Smooth muscle cell (in vitro differentiated cells): Measurements from ENCODE around the gene PSMD13. TPM values are rescaled to one million over a fixed set of nuclear protein-coding genes. Genes with fewer than 3 reads are reported as not detected.

Source experiments
- DNase-seq: peaks from one replicate; lab custom pipeline; 2025; ENCODE audit not compliant: unreplicated experiment; lab: John Stamatoyannopoulos, UW
- H2AFZ ChIP-seq: fragments of 200-600 bp; sonication (generic); 2 replicates; pipeline ENCODE4 v1.6.0; 2016; ENCODE audit warnings: antibody characterized with exemption, low read depth, mild to moderate bottlenecking
- H3F3A ChIP-seq: fragments of 200-600 bp; sonication (generic); 2 replicates; pipeline ENCODE4 v1.6.0; 2017; ENCODE audit warnings: antibody characterized with exemption, low read depth
- H3K27ac ChIP-seq: fragments of 200-600 bp; sonication (generic); 2 replicates; pipeline ENCODE4 v1.5.1; 2016; ENCODE audit warnings: low read depth, mild to moderate bottlenecking
- H3K27me3 ChIP-seq: fragments of 200-600 bp; sonication (generic); 2 replicates; pipeline ENCODE4 v1.6.1; 2016; ENCODE audit warnings: low read depth, mild to moderate bottlenecking
- H3K36me3 ChIP-seq: fragments of 200-600 bp; sonication (generic); 2 replicates; pipeline ENCODE4 v1.5.1; 2016; ENCODE audit warnings: low read depth
- H3K4me1 ChIP-seq: fragments of 200-600 bp; sonication (generic); 2 replicates; pipeline ENCODE4 v1.5.1; 2016; ENCODE audit warnings: low read depth
- H3K4me2 ChIP-seq: fragments of 200-600 bp; sonication (generic); 2 replicates; pipeline ENCODE4 v1.6.0; 2016; ENCODE audit warnings: mild to moderate bottlenecking
- H3K4me3 ChIP-seq: fragments of 200-600 bp; sonication (generic); 2 replicates; pipeline ENCODE4 v1.5.1; 2016; ENCODE audit warnings: mild to moderate bottlenecking
- H3K79me2 ChIP-seq: fragments of 200-600 bp; sonication (generic); 2 replicates; pipeline ENCODE4 v1.6.0; 2016; ENCODE audit warnings: low read depth, mild to moderate bottlenecking
- H3K9ac ChIP-seq: fragments of 200-600 bp; sonication (generic); 2 replicates; pipeline ENCODE4 v1.6.0; 2016; ENCODE audit warnings: low read depth
- H3K9me3 ChIP-seq: fragments of 200-600 bp; sonication (generic); replicated peaks from 2 replicates; pipeline ENCODE4 v1.5.1; 2016; ENCODE audit warnings: low read depth
- H4K20me1 ChIP-seq: fragments of 200-600 bp; sonication (generic); 2 replicates; pipeline ENCODE4 v1.6.0; 2016; ENCODE audit warnings: low read depth
- WGBS: methylation state at CpG from one replicate; pipeline ENCODE4 v1.1.7; 2016; ENCODE audit warnings: low lambda C conversion rate; 5-methylcytosine and 5-hydroxymethylcytosine counted together
- polyA plus RNA-seq: library from polyadenylated mRNA; unstranded; fragments of >200 nt; fragmentation: Nextera tagmentation; extraction: Ambion mirVana; gene quantifications from 2 replicates; pipeline ENCODE4 v1.2.1, GENCODE V29; 2016
- total RNA-seq: library from RNA; depleted of rRNA; stranded (reverse); fragments of >200 nt; gene quantifications from 2 replicates; pipeline ENCODE4 v1.2.3, GENCODE V29; 2014
- TF ChIP-seq, protein P1 (sequence below): fragments of 200-600 bp; sonication (generic); IDR thresholded peaks from 2 replicates; pipeline ENCODE4 v1.5.1; 2017; ENCODE audit warnings: borderline replicate concordance, mild to moderate bottlenecking, antibody characterized with exemption; ENCODE audit not compliant: insufficient read depth, poor library complexity, severe bottlenecking

Gene PSMD13
- total and polyA plus RNA-seq, 2 experiments from 2014 or later = 77.4 to 200 TPM

DNA sequence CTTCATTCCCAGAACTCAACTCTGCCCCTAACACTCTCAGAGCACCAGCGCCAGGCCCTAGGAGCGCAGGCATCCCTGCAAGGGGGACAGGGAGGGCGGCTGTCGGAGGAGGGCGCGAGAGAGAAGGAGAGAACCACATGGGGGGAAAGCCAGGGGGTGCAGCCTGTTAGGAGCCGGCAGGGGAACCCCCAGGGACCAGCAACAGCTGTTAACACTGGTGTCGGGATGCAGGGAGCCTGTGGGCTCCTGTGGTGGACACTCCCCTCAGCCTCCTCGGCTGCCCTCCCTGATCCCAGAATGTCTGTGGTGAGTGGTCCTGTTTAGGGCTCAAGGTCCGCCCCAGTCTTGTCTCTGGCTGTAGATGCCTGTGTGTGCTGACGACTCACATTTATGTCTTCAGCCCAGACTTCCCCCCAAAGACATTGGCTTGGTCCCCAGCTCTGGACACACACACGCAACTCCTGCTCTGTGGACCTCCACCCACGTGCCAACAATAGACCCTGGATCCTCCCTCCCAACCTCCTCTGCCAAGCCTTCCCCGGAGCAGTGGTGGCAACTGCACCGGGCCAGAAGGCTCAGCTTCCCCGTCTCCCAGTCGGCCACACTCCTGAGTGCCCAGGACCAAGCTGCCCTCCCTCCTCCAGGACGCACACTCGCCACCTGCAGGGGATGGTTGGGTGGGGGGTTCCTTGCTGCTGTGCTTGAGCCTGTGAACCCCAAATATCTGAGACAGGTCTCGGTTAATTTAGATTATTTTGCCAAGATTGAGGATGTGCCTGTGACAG lies 63.4 kb downstream of the PSMD13 start:
- H3F3A ChIP-seq = no peaks in the 10 kb centered on the region
- no peak for DNase-seq
- whole genome bisulfite sequencing = 65% methylated on average over 20 of the region's 20 CpGs
- TF ChIP-seq, protein P1, sequence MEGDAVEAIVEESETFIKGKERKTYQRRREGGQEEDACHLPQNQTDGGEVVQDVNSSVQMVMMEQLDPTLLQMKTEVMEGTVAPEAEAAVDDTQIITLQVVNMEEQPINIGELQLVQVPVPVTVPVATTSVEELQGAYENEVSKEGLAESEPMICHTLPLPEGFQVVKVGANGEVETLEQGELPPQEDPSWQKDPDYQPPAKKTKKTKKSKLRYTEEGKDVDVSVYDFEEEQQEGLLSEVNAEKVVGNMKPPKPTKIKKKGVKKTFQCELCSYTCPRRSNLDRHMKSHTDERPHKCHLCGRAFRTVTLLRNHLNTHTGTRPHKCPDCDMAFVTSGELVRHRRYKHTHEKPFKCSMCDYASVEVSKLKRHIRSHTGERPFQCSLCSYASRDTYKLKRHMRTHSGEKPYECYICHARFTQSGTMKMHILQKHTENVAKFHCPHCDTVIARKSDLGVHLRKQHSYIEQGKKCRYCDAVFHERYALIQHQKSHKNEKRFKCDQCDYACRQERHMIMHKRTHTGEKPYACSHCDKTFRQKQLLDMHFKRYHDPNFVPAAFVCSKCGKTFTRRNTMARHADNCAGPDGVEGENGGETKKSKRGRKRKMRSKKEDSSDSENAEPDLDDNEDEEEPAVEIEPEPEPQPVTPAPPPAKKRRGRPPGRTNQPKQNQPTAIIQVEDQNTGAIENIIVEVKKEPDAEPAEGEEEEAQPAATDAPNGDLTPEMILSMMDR = no peak
- H2AFZ ChIP-seq = no peak overlapping the region
- H4K20me1 ChIP-seq = no peaks in the 10 kb centered on the region
- H3K9me3 ChIP-seq = no peaks in the 10 kb centered on the region
- peaks cover 2% of the 10 kb centered on the region for H3K4me1 ChIP-seq
- H3K4me3 ChIP-seq = no peak overlapping the region
- no peaks in the 10 kb centered on the region for H3K36me3 ChIP-seq
- no peaks in the 10 kb centered on the region for H3K79me2 ChIP-seq
- no peak overlapping the region for H3K4me2 ChIP-seq
- H3K27me3 ChIP-seq = no peaks in the 10 kb centered on the region
- H3K27ac ChIP-seq = no peak overlapping the region
- no peak overlapping the region for H3K9ac ChIP-seq

Other genes starting within 250 kb of the PSMD13 start
- gene SCGB1C1, start 43.9 kb upstream of the PSMD13 start, total RNA-seq = not detected in 2 replicates
- gene SCGB1C1, start 43.9 kb upstream of the PSMD13 start, polyA plus RNA-seq = not detected in 2 replicates
- 31.3 and 40.5 TPM in 2 replicates for gene BET1L, start 29.6 kb upstream of the PSMD13 start, total RNA-seq
- gene BET1L, start 29.6 kb upstream of the PSMD13 start, polyA plus RNA-seq = 92.5 and 97.4 TPM in 2 replicates
- gene RIC8A, start 29.3 kb upstream of the PSMD13 start, total RNA-seq = 71.2 and 118 TPM in 2 replicates
- 120 and 121 TPM in 2 replicates for gene RIC8A, start 29.3 kb upstream of the PSMD13 start, polyA plus RNA-seq
- 10.8 and 13.0 TPM in 2 replicates for gene SIRT3, start 634 bp upstream of the PSMD13 start, total RNA-seq
- 19.8 and 22.6 TPM in 2 replicates for gene SIRT3, start 634 bp upstream of the PSMD13 start, polyA plus RNA-seq
- gene NLRP6, start 41.4 kb downstream of the PSMD13 start, total RNA-seq = not detected in 2 replicates
- not detected in 2 replicates for gene NLRP6, start 41.4 kb downstream of the PSMD13 start, polyA plus RNA-seq
- gene PGGHG, start 52.1 kb downstream of the PSMD13 start, total RNA-seq = 8.6 and 18.2 TPM in 2 replicates
- gene PGGHG, start 52.1 kb downstream of the PSMD13 start, polyA plus RNA-seq = 16.6 and 24.3 TPM in 2 replicates
- not detected in 2 replicates for gene IFITM5, start 62.5 kb downstream of the PSMD13 start, total RNA-seq
- gene IFITM5, start 62.5 kb downstream of the PSMD13 start, polyA plus RNA-seq = not detected in 2 replicates
- 210 and 211 TPM in 2 replicates for gene IFITM2, start 70.8 kb downstream of the PSMD13 start, total RNA-seq
- gene IFITM2, start 70.8 kb downstream of the PSMD13 start, polyA plus RNA-seq = 1,227 and 1,486 TPM in 2 replicates
- gene IFITM1, start 77.1 kb downstream of the PSMD13 start, total RNA-seq = 355 TPM in 2 replicates
- gene IFITM1, start 77.1 kb downstream of the PSMD13 start, polyA plus RNA-seq = 599 and 726 TPM in 2 replicates
- 392 and 393 TPM in 2 replicates for gene IFITM3, start 83.9 kb downstream of the PSMD13 start, total RNA-seq
- 3,295 and 4,132 TPM in 2 replicates for gene IFITM3, start 83.9 kb downstream of the PSMD13 start, polyA plus RNA-seq
- gene B4GALNT4, start 132.5 kb downstream of the PSMD13 start, total RNA-seq = 21.9 and 48.8 TPM in 2 replicates
- 44.9 and 45.8 TPM in 2 replicates for gene B4GALNT4, start 132.5 kb downstream of the PSMD13 start, polyA plus RNA-seq
- gene PKP3, start 157.2 kb downstream of the PSMD13 start, total RNA-seq = 32.0 and 61.2 TPM in 2 replicates
- 24.6 and 69.9 TPM in 2 replicates for gene PKP3, start 157.2 kb downstream of the PSMD13 start, polyA plus RNA-seq
- 15.3 and 18.3 TPM in 2 replicates for gene SIGIRR, start 178.0 kb downstream of the PSMD13 start, total RNA-seq
- 26.3 and 29.4 TPM in 2 replicates for gene SIGIRR, start 178.0 kb downstream of the PSMD13 start, polyA plus RNA-seq
- gene ANO9, start 205.0 kb downstream of the PSMD13 start, total RNA-seq = 0.67 and 1.4 TPM in 2 replicates
- 1.5 and 7.1 TPM in 2 replicates for gene ANO9, start 205.0 kb downstream of the PSMD13 start, polyA plus RNA-seq
- 15.2 and 20.7 TPM in 2 replicates for gene PTDSS2, start 213.3 kb downstream of the PSMD13 start, total RNA-seq
- 25.2 and 33.5 TPM in 2 replicates for gene PTDSS2, start 213.3 kb downstream of the PSMD13 start, polyA plus RNA-seq